K562 (cell line): ENCODE results near the gene ZNF586. TPM values are rescaled to one million over a fixed set of nuclear protein-coding genes. Genes with fewer than 3 reads are reported as not detected.

Experiments used
- CBX8 ChIP-seq: fragments of 200-600 bp; sonication (generic); IDR thresholded peaks from 2 replicates; pipeline ENCODE4 v1.6.1; 2012; ENCODE audit warnings: borderline replicate concordance, mixed run types, low read depth, mild to moderate bottlenecking, moderate library complexity, mixed read lengths, low read length, control low read depth, inconsistent platforms; ENCODE audit not compliant: poor library complexity, severe bottlenecking; ENCODE audit errors: extremely low read depth
- FOXJ2 ChIP-seq: fragments of 200-800 bp; sonication (Bioruptor generic); IDR thresholded peaks from 2 replicates; pipeline ENCODE4 v1.6.1; 2016; ENCODE audit warnings: missing genetic modification characterization, missing compliant biosample characterization
- GABPA ChIP-seq: fragments of 200-800 bp; sonication (Bioruptor generic); conservative IDR thresholded peaks from 2 replicates; pipeline ENCODE4 v1.6.1; 2016; ENCODE audit warnings: low read depth, missing genetic modification characterization, missing compliant biosample characterization
- GTF2F1 ChIP-seq: IDR thresholded peaks from 2 replicates; pipeline ENCODE4 v1.6.1; 2011; ENCODE audit warnings: low read depth, low read length, improper control_type of control experiment
- MEIS2 ChIP-seq: fragments of 450-650 bp; IDR thresholded peaks from 2 replicates; pipeline ENCODE4 v1.6.1; 2014; ENCODE audit warnings: mild to moderate bottlenecking; ENCODE audit not compliant: partially characterized antibody
- NFE2 ChIP-seq: IDR thresholded peaks from 2 replicates; pipeline ENCODE4 v1.6.1; 2014; ENCODE audit warnings: antibody characterized with exemption, low read depth
- PYGO2 ChIP-seq: fragments of 450-650 bp; IDR thresholded peaks from 2 replicates; pipeline ENCODE4 v1.6.1; 2016; ENCODE audit warnings: mild to moderate bottlenecking, missing genetic modification characterization, moderate library complexity, missing compliant biosample characterization
- RBM25 ChIP-seq: fragments of 200-400 bp; formaldehyde crosslinking; IDR thresholded peaks from 2 replicates; pipeline ENCODE4 v1.6.1; 2018; ENCODE audit warnings: low read length, low read depth, moderate library complexity; ENCODE audit not compliant: severe bottlenecking
- SMARCE1 ChIP-seq: fragments of 450-650 bp; IDR thresholded peaks from 2 replicates; pipeline ENCODE4 v1.7.1; 2016; ENCODE audit warnings: mild to moderate bottlenecking
- STAG1 ChIP-seq: sonication (generic); formaldehyde crosslinking; IDR thresholded peaks from 2 replicates; pipeline ENCODE4 v1.5.0; 2020; ENCODE audit warnings: missing genetic modification reagents, borderline replicate concordance
- polyA plus RNA-seq, 8 experiments: library from polyadenylated mRNA; depleted of rRNA in 4 of 8; stranded (reverse) in 5 of 8; unstranded in 3 of 8; fragments of >200 nt; fragmentation: Nextera tagmentation in 2 of 8; fragmentation: Illumina TruSeq in 1 of 8; extraction: Ambion mirVana in 2 of 8; extraction: Trizol in 1 of 8; gene quantifications; 2 replicates each; pipeline versions ENCODE4 v1.2.1 to v1.2.3, GENCODE V29; 2011 to 2014; ENCODE audit warnings: inconsistent platforms in 1 of 8, missing spikeins in 1 of 8
- total RNA-seq, 7 experiments: library from RNA; depleted of rRNA in 6 of 7; stranded (reverse); fragments of >200 nt in 6 of 7; fragmentation: Illumina TruSeq in 2 of 7; extraction: Trizol in 2 of 7; gene quantifications; 2 replicates each; pipeline versions ENCODE4 v1.2.1 to v1.2.3, GENCODE V29; 2011 to 2021; ENCODE audit warnings: low replicate concordance in 1 of 7
- TF ChIP-seq, protein P1 (sequence below), 2 experiments: fragments of 450-650 bp; IDR thresholded peaks; 2 replicates each; pipeline ENCODE4 v1.6.1; 2016; ENCODE audit warnings: mild to moderate bottlenecking in 2 of 2, borderline replicate concordance in 1 of 2, low read depth in 1 of 2, moderate library complexity in 1 of 2
- TF ChIP-seq, protein P2 (sequence below): fragments of 450-650 bp; formaldehyde crosslinking; conservative IDR thresholded peaks from 2 replicates; pipeline ENCODE4 v1.4.0; 2022; ENCODE audit warnings: mild to moderate bottlenecking, missing genetic modification characterization
- TF ChIP-seq, protein P3 (sequence below): fragments of 250-450 bp; sonication (Bioruptor Pico); IDR thresholded peaks from 2 replicates; pipeline ENCODE4 v1.5.0; 2020; ENCODE audit warnings: mild to moderate bottlenecking
- TF ChIP-seq, protein P4 (sequence below): sonication (generic); formaldehyde crosslinking; IDR thresholded peaks from 2 replicates; pipeline ENCODE4 v1.8.1; 2022; ENCODE audit warnings: missing genetic modification reagents

The ZNF586 gene
- total and polyA plus RNA-seq, 9 of the 15 experiments (the other 6 are each of a cell fraction or from before 2014, with no cell fraction given), result 2.5 to 12.6 (median 8.4) TPM

DNA sequence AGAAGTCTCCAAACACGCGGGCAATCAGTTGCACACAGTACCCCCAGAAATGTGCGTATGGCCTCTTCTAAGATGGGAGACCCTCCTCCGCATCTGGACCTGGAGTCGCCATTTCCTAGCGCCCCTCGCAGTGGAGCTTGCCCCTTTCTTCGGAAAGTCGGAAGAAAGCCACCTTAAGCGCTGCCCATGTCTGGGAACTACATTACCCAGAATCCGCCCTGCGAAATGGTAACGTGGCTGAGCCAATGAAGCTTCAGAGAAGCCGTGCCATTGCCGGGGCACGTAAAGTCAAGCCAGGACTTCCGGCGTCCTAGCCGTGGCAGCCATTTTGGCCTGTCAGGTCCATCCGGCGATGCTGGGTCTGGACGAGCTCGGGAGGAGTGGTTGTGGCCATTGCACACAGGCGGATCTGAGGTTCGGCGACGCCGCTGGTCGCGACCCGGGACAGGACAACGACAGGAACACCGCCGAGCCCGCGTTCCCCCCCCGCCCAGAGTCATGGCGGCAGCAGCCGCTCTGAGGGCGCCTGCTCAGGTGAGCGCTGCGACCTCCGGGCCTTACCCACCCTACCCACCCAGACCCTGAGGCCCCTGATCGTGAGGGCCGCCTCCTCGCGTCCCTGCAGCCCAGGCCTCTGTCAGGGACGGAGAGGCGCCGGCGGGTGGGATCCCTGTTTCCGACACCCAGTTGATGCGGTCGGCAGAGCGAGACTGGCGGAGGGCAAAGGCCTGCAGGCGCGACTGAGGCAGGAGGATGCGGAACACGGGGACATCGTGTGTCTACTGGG lies at the start of gene ZNF586 (continued):
- TF ChIP-seq, protein P1, sequence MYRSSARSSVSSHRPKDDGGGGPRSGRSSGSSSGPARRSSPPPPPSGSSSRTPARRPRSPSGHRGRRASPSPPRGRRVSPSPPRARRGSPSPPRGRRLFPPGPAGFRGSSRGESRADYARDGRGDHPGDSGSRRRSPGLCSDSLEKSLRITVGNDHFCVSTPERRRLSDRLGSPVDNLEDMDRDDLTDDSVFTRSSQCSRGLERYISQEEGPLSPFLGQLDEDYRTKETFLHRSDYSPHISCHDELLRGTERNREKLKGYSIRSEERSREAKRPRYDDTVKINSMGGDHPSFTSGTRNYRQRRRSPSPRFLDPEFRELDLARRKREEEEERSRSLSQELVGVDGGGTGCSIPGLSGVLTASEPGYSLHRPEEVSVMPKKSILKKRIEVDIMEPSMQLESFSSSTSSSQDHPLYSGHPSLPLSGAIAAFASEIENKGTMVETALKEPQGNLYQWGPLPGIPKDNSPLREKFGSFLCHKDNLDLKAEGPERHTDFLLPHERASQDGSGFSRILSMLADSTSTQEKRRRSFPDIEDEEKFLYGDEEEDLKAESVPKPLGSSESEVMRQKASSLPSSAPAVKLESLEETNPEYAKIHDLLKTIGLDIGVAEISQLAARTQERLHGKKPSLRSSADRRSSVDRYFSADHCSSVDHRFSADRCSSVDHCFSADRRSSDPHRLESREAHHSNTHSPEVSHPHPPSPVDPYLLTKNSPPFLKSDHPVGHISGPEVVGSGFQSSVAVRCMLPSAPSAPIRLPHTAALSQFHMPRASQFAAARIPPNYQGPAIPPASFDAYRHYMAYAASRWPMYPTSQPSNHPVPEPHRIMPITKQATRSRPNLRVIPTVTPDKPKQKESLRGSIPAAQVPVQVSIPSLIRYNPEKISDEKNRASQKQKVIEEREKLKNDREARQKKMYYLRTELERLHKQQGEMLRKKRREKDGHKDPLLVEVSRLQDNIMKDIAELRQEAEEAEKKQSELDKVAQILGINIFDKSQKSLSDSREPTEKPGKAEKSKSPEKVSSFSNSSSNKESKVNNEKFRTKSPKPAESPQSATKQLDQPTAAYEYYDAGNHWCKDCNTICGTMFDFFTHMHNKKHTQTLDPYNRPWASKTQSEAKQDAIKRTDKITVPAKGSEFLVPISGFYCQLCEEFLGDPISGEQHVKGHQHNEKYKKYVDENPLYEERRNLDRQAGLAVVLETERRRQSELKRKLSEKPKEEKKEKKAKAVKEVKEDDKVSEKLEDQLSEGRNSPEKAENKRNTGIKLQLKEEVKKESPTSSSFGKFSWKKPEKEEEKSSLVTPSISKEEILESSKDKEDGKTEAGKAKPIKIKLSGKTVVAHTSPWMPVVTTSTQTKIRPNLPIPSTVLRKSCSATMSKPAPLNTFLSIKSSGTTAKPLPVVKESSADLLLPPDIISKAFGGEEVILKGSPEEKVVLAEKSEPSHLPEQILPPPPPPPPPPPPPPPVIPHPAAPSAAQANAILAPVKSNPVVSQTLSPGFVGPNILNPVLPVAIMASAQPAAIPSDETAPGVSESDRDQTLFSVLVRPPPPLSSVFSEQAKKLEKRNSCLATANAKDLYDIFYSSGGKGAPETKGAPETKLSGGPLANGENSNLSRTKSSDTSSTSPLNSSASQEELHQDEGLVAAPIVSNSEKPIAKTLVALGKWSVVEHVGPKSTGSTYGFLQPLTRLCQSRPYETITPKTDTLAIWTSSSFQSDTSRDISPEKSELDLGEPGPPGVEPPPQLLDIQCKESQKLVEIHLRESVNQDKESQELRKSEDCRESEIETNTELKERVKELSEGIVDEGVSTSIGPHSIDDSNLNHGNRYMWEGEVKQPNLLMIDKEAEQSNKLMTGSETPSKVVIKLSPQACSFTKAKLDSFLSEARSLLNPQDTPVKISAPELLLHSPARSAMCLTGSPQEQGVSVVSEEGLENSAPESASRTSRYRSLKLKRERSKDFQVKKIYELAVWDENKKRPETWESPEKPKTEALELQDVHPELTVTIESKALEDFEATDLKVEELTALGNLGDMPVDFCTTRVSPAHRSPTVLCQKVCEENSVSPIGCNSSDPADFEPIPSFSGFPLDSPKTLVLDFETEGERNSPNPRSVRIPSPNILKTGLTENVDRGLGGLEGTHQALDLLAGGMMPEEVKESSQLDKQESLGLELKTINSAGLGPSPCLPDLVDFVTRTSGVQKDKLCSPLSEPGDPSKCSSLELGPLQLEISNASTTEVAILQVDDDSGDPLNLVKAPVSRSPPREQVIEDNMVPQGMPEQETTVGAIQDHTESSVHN (IDR thresholded peaks at IDR 0.05; ENCODE audit: borderline replicate concordance in 1 of 2, low read depth in 1 of 2), result no peak
- TF ChIP-seq PYGO2 (no peak), STAG1 (CRISPR knock-in tag) (no peak), SMARCE1 (no peak), CBX8 (no peak), GTF2F1 (no peak), MEIS2 (peak; percentile 56), GABPA (tag) (peak; percentile 92), RBM25 (no peak), FOXJ2 (tag) (no peak), NFE2 (no peak)
- TF ChIP-seq, protein P2, sequence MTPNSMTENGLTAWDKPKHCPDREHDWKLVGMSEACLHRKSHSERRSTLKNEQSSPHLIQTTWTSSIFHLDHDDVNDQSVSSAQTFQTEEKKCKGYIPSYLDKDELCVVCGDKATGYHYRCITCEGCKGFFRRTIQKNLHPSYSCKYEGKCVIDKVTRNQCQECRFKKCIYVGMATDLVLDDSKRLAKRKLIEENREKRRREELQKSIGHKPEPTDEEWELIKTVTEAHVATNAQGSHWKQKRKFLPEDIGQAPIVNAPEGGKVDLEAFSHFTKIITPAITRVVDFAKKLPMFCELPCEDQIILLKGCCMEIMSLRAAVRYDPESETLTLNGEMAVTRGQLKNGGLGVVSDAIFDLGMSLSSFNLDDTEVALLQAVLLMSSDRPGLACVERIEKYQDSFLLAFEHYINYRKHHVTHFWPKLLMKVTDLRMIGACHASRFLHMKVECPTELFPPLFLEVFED (CRISPR knock-in tag), result no peak
- TF ChIP-seq, protein P3, sequence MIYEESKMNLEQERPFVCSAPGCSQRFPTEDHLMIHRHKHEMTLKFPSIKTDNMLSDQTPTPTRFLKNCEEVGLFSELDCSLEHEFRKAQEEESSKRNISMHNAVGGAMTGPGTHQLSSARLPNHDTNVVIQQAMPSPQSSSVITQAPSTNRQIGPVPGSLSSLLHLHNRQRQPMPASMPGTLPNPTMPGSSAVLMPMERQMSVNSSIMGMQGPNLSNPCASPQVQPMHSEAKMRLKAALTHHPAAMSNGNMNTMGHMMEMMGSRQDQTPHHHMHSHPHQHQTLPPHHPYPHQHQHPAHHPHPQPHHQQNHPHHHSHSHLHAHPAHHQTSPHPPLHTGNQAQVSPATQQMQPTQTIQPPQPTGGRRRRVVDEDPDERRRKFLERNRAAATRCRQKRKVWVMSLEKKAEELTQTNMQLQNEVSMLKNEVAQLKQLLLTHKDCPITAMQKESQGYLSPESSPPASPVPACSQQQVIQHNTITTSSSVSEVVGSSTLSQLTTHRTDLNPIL (CRISPR knock-in tag), result no peak
- TF ChIP-seq, protein P4, sequence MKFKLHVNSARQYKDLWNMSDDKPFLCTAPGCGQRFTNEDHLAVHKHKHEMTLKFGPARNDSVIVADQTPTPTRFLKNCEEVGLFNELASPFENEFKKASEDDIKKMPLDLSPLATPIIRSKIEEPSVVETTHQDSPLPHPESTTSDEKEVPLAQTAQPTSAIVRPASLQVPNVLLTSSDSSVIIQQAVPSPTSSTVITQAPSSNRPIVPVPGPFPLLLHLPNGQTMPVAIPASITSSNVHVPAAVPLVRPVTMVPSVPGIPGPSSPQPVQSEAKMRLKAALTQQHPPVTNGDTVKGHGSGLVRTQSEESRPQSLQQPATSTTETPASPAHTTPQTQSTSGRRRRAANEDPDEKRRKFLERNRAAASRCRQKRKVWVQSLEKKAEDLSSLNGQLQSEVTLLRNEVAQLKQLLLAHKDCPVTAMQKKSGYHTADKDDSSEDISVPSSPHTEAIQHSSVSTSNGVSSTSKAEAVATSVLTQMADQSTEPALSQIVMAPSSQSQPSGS (CRISPR knock-in tag), result no peak
